HepG2 (cell line): ENCODE data around the gene SH2D3A. TPM values are rescaled to one million over a fixed set of nuclear protein-coding genes. Genes with fewer than 3 reads are reported as not detected.
A peak's percentile ranks its signal among the peaks of the same experiment; 100 is the strongest.

Source experiments
- ARID4A ChIP-seq: sonication (generic); formaldehyde crosslinking; IDR thresholded peaks from 2 replicates; pipeline ENCODE4 v1.5.0; 2020; ENCODE audit warnings: mild to moderate bottlenecking, missing genetic modification reagents, borderline replicate concordance
- ARNT2 ChIP-seq: sonication (generic); formaldehyde crosslinking; IDR thresholded peaks from 2 replicates; pipeline ENCODE4 v1.8.0; 2022; ENCODE audit warnings: mild to moderate bottlenecking, low read depth, missing genetic modification reagents, moderate library complexity
- BCL3 ChIP-seq: sonication (generic); formaldehyde crosslinking; IDR thresholded peaks from 2 replicates; pipeline ENCODE4 v1.5.1; 2020; ENCODE audit warnings: mild to moderate bottlenecking, missing genetic modification reagents, moderate library complexity
- BCL6 ChIP-seq: IDR thresholded peaks from 2 replicates; pipeline ENCODE4 v1.6.1; 2016; ENCODE audit warnings: missing genetic modification reagents, missing compliant biosample characterization
- ETV5 ChIP-seq: IDR thresholded peaks from 2 replicates; pipeline ENCODE4 v1.6.1; 2018; ENCODE audit warnings: missing biosample characterization, missing genetic modification reagents, inconsistent platforms, borderline replicate concordance
- NCOA2 ChIP-seq: sonication (generic); formaldehyde crosslinking; IDR thresholded peaks from 2 replicates; pipeline ENCODE4 v1.8.0; 2022; ENCODE audit warnings: inconsistent platforms
- NFIB ChIP-seq: sonication (generic); formaldehyde crosslinking; IDR thresholded peaks from 2 replicates; pipeline ENCODE4 v1.9.0; 2021; ENCODE audit warnings: missing genetic modification reagents, mild to moderate bottlenecking, borderline replicate concordance
- TAF1 ChIP-seq: sonication (generic); formaldehyde crosslinking; IDR thresholded peaks from 2 replicates; pipeline ENCODE4 v1.4.0; 2020; ENCODE audit warnings: missing genetic modification reagents
- TCF7L2 ChIP-seq: IDR thresholded peaks from 2 replicates; pipeline ENCODE4 v1.6.1; 2011; ENCODE audit warnings: mild to moderate bottlenecking, low read depth, low read length, moderate library complexity
- USF2 ChIP-seq, 2 experiments: sonication (generic) in 1 of 2; formaldehyde crosslinking in 1 of 2; IDR thresholded peaks; 2 replicates each; pipeline versions ENCODE4 v1.5.1 to v1.6.1; 2011 to 2020; ENCODE audit warnings: borderline replicate concordance in 1 of 2, low read depth in 1 of 2, low read length in 1 of 2, mild to moderate bottlenecking in 1 of 2, missing genetic modification reagents in 1 of 2, moderate library complexity in 1 of 2
- ZFP36L1 ChIP-seq: sonication (generic); formaldehyde crosslinking; IDR thresholded peaks from 2 replicates; pipeline ENCODE4 v1.8.0; 2022; ENCODE audit warnings: mild to moderate bottlenecking, missing genetic modification reagents, moderate library complexity
- ZNF446 ChIP-seq: sonication (generic); formaldehyde crosslinking; IDR thresholded peaks from 2 replicates; pipeline ENCODE4 v1.5.0; 2020; ENCODE audit warnings: mild to moderate bottlenecking, missing genetic modification reagents
- ZNF646 ChIP-seq: sonication (generic); formaldehyde crosslinking; IDR thresholded peaks from 2 replicates; pipeline ENCODE4 v1.9.0; 2021; ENCODE audit warnings: mild to moderate bottlenecking, missing genetic modification reagents
- ZNF761 ChIP-seq: sonication (generic); formaldehyde crosslinking; conservative IDR thresholded peaks from 2 replicates; pipeline ENCODE4 v1.4.0; 2020; ENCODE audit warnings: mild to moderate bottlenecking, missing genetic modification reagents
- polyA plus RNA-seq, 8 experiments: library from polyadenylated mRNA; depleted of rRNA in 3 of 8; stranded (reverse) in 7 of 8; unstranded in 1 of 8; fragments of >200 nt; fragmentation: Illumina TruSeq in 4 of 8; extraction: Trizol in 4 of 8; gene quantifications; 2 replicates each; pipeline versions ENCODE4 v1.2.1 to v1.2.3, GENCODE V29; 2011 to 2016; ENCODE audit warnings: low read depth in 4 of 8, missing spikeins in 1 of 8, mixed read lengths in 1 of 8; ENCODE audit not compliant: insufficient read depth in 1 of 8
- total RNA-seq, 5 experiments: library from RNA; depleted of rRNA; stranded (reverse); fragments of >200 nt; fragmentation: Illumina TruSeq; extraction: Trizol; gene quantifications; 2 replicates each; pipeline ENCODE4 v1.2.3, GENCODE V29; 2016; ENCODE audit warnings: low read depth in 1 of 5

Gene SH2D3A
- total and polyA plus RNA-seq, 2 of the 13 experiments (the other 11 are each of a cell fraction or from before 2014, with no cell fraction given), result 1.0 to 2.2 TPM

GRCh38 chr19:6734096-6734696 lies 33.0 kb downstream of the SH2D3A start (continued):
- no peak for TF ChIP-seq NFIB (CRISPR knock-in tag)
- no peak for TF ChIP-seq ARNT2 (CRISPR knock-in tag)
- TF ChIP-seq ZNF446 (CRISPR knock-in tag), result no peak
- TF ChIP-seq ZNF646 (CRISPR knock-in tag), result no peak
- TF ChIP-seq BCL3, result 0 out of 2 replicates have a peak, but pooled peaks have one; percentile 10
- peak; percentile 54; the same call in 1 of the 2 replicates for TF ChIP-seq ARID4A (CRISPR knock-in tag)
- no peak for TF ChIP-seq TCF7L2
- TF ChIP-seq ZFP36L1, result no peak
- no peak for TF ChIP-seq USF2 (IDR thresholded peaks at IDR 0.05; ENCODE audit: low read depth, low read length)
- TF ChIP-seq USF2 (CRISPR knock-in tag; IDR thresholded peaks at IDR 0.05; ENCODE audit: borderline replicate concordance), result no peak
- no peak for TF ChIP-seq NCOA2
- TF ChIP-seq ZNF761 (CRISPR knock-in tag), result no peak
- TF ChIP-seq BCL6 (CRISPR knock-in tag), result 0 out of 2 replicates have a peak, but pooled peaks have one; percentile 17
- no peak; the same call in 1 of the 2 replicates for TF ChIP-seq TAF1 (CRISPR knock-in tag)
- peak; percentile 92 for TF ChIP-seq ETV5
